ENCODE data around the gene DRAM2.

The DRAM2 gene

GRCh38 chr1:111139324-111139955 is 453 bp downstream of the DRAM2 start:
- peak overlapping the region; percentile 96 for H3K27ac ChIP-seq
- H3K4me3 ChIP-seq: peak overlapping the region; percentile 92

GRCh38 chr1:111133866-111134265 is 6.0 kb downstream of the DRAM2 start:
- Histone ChIP-seq H3K36me3 (ENCODE audit: insufficient read depth, low read length) (peaks cover 29% of the 10 kb centered on the region), H3K27ac (no peak overlapping the region)

More at GRCh38 chr1:111139324-111139955, 453 bp downstream of the DRAM2 start:
- Histone ChIP-seq H3K9ac (ENCODE audit: insufficient read length) (peak overlapping the region; percentile 88), H3K36me3 (ENCODE audit: insufficient read depth, low read length) (peaks cover 26% of the 10 kb centered on the region), H3K9me3 (ENCODE audit: low read depth, low read length) (no peaks in the 10 kb centered on the region)
- DNase-seq (ENCODE audit: low read depth, low spot score): peak; percentile 59
- TF ChIP-seq POLR2AphosphoS5 (IDR thresholded peaks at IDR 0.05; ENCODE audit: borderline replicate concordance, low read depth, low read length) (no peak; the same call in 1 of the 2 replicates), FOXP2 (optimal IDR thresholded peaks at IDR 0.05; ENCODE audit: control extremely low read depth, extremely low read length, insufficient read depth) (peak; percentile 77)

GRCh38 chr1:111131693-111132092 is 8.2 kb downstream of the DRAM2 start:
- H3K9me3 ChIP-seq (ENCODE audit: low read depth, low read length): no peaks in the 10 kb centered on the region
- no peak for TF ChIP-seq POLR2AphosphoS5 (IDR thresholded peaks at IDR 0.05; ENCODE audit: borderline replicate concordance, low read depth, low read length)
- no peak for TF ChIP-seq EZH2 (IDR thresholded peaks at IDR 0.05)
- no peak for TF ChIP-seq FOXP2 (optimal IDR thresholded peaks at IDR 0.05; ENCODE audit: control extremely low read depth, extremely low read length, insufficient read depth)
- no peak for DNase-seq (ENCODE audit: low read depth, low spot score)
- peaks cover 34% of the 10 kb centered on the region for H3K36me3 ChIP-seq (ENCODE audit: insufficient read depth, low read length)
- H3K27ac ChIP-seq: no peak overlapping the region
- no peak overlapping the region for H3K9ac ChIP-seq (ENCODE audit: insufficient read length)
- H3K4me3 ChIP-seq: no peak overlapping the region

More at GRCh38 chr1:111133866-111134265, 6.0 kb downstream of the DRAM2 start:
- no peak for TF ChIP-seq POLR2AphosphoS5 (IDR thresholded peaks at IDR 0.05; ENCODE audit: borderline replicate concordance, low read depth, low read length)
- TF ChIP-seq EZH2 (IDR thresholded peaks at IDR 0.05): no peak
- TF ChIP-seq FOXP2 (optimal IDR thresholded peaks at IDR 0.05; ENCODE audit: control extremely low read depth, extremely low read length, insufficient read depth): no peak
- DNase-seq (ENCODE audit: low read depth, low spot score): no peak
- Histone ChIP-seq H3K4me3 (no peak overlapping the region), H3K9me3 (ENCODE audit: low read depth, low read length) (no peaks in the 10 kb centered on the region), H3K9ac (ENCODE audit: insufficient read length) (no peak overlapping the region)

- H3K9me3 ChIP-seq (ENCODE audit: low read depth, low read length): no peaks in the 10 kb centered on the region
- H3K36me3 ChIP-seq (ENCODE audit: insufficient read depth, low read length): peaks cover 27% of the 10 kb centered on the region
- no peak overlapping the region for H3K4me3 ChIP-seq
- DNase-seq (ENCODE audit: low read depth, low spot score): no peak
- H3K9ac ChIP-seq (ENCODE audit: insufficient read length): no peak overlapping the region
- H3K27ac ChIP-seq: no peak overlapping the region
- TF ChIP-seq FOXP2 (optimal IDR thresholded peaks at IDR 0.05; ENCODE audit: control extremely low read depth, extremely low read length, insufficient read depth) (no peak), POLR2AphosphoS5 (IDR thresholded peaks at IDR 0.05; ENCODE audit: borderline replicate concordance, low read depth, low read length) (no peak), EZH2 (IDR thresholded peaks at IDR 0.05) (no peak)
These were observed 10.5 kb downstream of the DRAM2 start for GRCh38 chr1:111129376-111129775.

GRCh38 chr1:111127923-111128643 is 11.8 kb downstream of the DRAM2 start:
- peaks cover 35% of the 10 kb centered on the region for H3K36me3 ChIP-seq (ENCODE audit: insufficient read depth, low read length)
- H3K9ac ChIP-seq (ENCODE audit: insufficient read length): no peak overlapping the region
- DNase-seq (ENCODE audit: low read depth, low spot score): no peak
- no peak overlapping the region for H3K4me3 ChIP-seq
- H3K27ac ChIP-seq: no peak overlapping the region
- TF ChIP-seq FOXP2 (optimal IDR thresholded peaks at IDR 0.05; ENCODE audit: control extremely low read depth, extremely low read length, insufficient read depth) (no peak), POLR2AphosphoS5 (IDR thresholded peaks at IDR 0.05; ENCODE audit: borderline replicate concordance, low read depth, low read length) (no peak), EZH2 (IDR thresholded peaks at IDR 0.05) (no peak)
- H3K9me3 ChIP-seq (ENCODE audit: low read depth, low read length): no peaks in the 10 kb centered on the region

GRCh38 chr1:111126354-111126753 is 13.5 kb downstream of the DRAM2 start:
- no peaks in the 10 kb centered on the region for H3K9me3 ChIP-seq (ENCODE audit: low read depth, low read length)
- no peak overlapping the region for H3K27ac ChIP-seq
- no peak overlapping the region for H3K9ac ChIP-seq (ENCODE audit: insufficient read length)
- TF ChIP-seq POLR2AphosphoS5 (IDR thresholded peaks at IDR 0.05; ENCODE audit: borderline replicate concordance, low read depth, low read length): no peak
- TF ChIP-seq EZH2 (IDR thresholded peaks at IDR 0.05): no peak
- no peak for TF ChIP-seq FOXP2 (optimal IDR thresholded peaks at IDR 0.05; ENCODE audit: control extremely low read depth, extremely low read length, insufficient read depth)
- no peak for DNase-seq (ENCODE audit: low read depth, low spot score)
- no peak overlapping the region for H3K4me3 ChIP-seq
- H3K36me3 ChIP-seq (ENCODE audit: insufficient read depth, low read length): peaks cover 35% of the 10 kb centered on the region

GRCh38 chr1:111116496-111116895 is 23.4 kb downstream of the DRAM2 start:
- Histone ChIP-seq H3K9ac (ENCODE audit: insufficient read length) (no peak overlapping the region), H3K27ac (no peak overlapping the region), H3K36me3 (ENCODE audit: insufficient read depth, low read length) (peaks cover 32% of the 10 kb centered on the region), H3K9me3 (ENCODE audit: low read depth, low read length) (no peaks in the 10 kb centered on the region), H3K4me3 (no peak overlapping the region)
- no peak for DNase-seq (ENCODE audit: low read depth, low spot score)
- TF ChIP-seq POLR2AphosphoS5 (IDR thresholded peaks at IDR 0.05; ENCODE audit: borderline replicate concordance, low read depth, low read length): no peak
- no peak for TF ChIP-seq FOXP2 (optimal IDR thresholded peaks at IDR 0.05; ENCODE audit: control extremely low read depth, extremely low read length, insufficient read depth)
- no peak for TF ChIP-seq EZH2 (IDR thresholded peaks at IDR 0.05)

- 0 out of 2 replicates have a peak, but pooled peaks cover 4% of the 10 kb centered on the region for H3K9me3 ChIP-seq (ENCODE audit: low read depth, low read length)
- TF ChIP-seq FOXP2 (optimal IDR thresholded peaks at IDR 0.05; ENCODE audit: control extremely low read depth, extremely low read length, insufficient read depth) (no peak), EZH2 (IDR thresholded peaks at IDR 0.05) (no peak), POLR2AphosphoS5 (IDR thresholded peaks at IDR 0.05; ENCODE audit: borderline replicate concordance, low read depth, low read length) (no peak)
- H3K27ac ChIP-seq: no peak overlapping the region
- no peak for DNase-seq (ENCODE audit: low read depth, low spot score)
- no peaks in the 10 kb centered on the region; the same call in 1 of the 2 replicates for H3K36me3 ChIP-seq (ENCODE audit: insufficient read depth, low read length)
- no peak overlapping the region for H3K9ac ChIP-seq (ENCODE audit: insufficient read length)
- H3K4me3 ChIP-seq: no peak overlapping the region
These were observed 29.5 kb downstream of the DRAM2 start for GRCh38 chr1:111110197-111110899.
